GM19043 (cell line): ENCODE results near the gene DDX1.

Experiments used
- ATAC-seq: cut with Tn5 transposase; IDR thresholded peaks from one replicate; pipeline ENCODE4 v1.9.1; 2021; ENCODE audit warnings: low read depth; ENCODE audit not compliant: unreplicated experiment

Gene DDX1

GRCh38 chr2:15561574-15562344 is 29.9 kb upstream of the DDX1 start:
- ATAC-seq, result peak; percentile 26

GRCh38 chr2:15562354-15563031 is 29.2 kb upstream of the DDX1 start:
- ATAC-seq, result no peak

GRCh38 chr2:15563227-15564100 is 28.2 kb upstream of the DDX1 start:
- ATAC-seq, result no peak

DNA sequence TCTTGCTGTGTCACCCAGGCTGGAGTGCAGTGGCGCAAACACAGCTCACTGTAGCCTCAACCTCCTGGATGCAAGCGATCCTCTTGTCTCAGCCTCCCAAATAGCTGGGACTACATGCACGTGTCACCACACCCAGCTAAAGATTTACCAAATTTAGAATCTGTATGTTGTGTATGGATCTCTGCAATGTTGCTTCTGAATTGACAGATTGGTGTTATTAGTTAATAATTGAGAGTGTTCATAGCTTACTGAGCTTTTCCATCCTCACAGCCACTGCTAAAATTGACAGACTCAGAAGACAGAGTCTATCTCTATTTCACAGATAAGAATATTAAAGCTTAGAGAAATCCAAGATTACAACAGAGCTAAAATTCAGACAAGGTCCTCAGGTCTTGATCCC is 26.3 kb upstream of the DDX1 start:
- no peak for ATAC-seq

- ATAC-seq, result no peak
These were observed 25.5 kb upstream of the DDX1 start for GRCh38 chr2:15565994-15566671.

- ATAC-seq, result no peak
These were observed 24.8 kb upstream of the DDX1 start for GRCh38 chr2:15566912-15567311.

- ATAC-seq, result no peak
These were observed 22.8 kb upstream of the DDX1 start for GRCh38 chr2:15568874-15569273.

- ATAC-seq, result no peak
These were observed 21.6 kb upstream of the DDX1 start for GRCh38 chr2:15570104-15570503.

- no peak for ATAC-seq
These were observed 19.9 kb upstream of the DDX1 start for GRCh38 chr2:15571729-15572128.

DNA sequence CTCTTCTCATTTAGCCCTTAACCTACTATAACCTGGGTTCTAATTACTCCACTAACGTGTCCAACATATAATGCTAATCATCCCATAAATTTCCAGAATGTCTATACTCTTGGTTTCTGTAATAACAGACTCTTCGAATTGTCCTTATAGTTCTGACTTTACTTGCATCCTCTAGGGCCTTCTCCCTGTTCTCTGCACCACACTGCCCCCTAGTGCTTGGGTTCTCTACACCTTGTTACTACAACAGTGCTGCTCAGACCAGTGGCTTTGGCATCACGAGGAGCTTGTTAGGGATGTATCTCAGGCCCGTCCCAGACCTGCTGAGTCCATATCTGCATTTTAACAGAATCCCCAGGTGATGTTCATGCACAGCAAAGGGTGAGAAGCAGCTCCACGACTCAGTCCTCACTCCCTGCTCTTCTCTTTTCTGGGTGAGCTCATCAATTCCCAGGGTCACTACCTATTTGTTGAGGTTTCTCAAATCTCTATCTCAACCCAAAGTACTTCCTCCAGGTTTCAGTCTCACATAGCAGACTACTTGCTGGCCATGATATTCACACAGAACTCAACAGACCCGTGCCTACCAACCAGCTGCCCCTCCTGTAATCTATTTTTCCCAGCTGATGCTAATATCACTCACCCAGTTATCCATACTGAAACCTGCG is 14.5 kb upstream of the DDX1 start:
- ATAC-seq, result peak; percentile 87

DNA sequence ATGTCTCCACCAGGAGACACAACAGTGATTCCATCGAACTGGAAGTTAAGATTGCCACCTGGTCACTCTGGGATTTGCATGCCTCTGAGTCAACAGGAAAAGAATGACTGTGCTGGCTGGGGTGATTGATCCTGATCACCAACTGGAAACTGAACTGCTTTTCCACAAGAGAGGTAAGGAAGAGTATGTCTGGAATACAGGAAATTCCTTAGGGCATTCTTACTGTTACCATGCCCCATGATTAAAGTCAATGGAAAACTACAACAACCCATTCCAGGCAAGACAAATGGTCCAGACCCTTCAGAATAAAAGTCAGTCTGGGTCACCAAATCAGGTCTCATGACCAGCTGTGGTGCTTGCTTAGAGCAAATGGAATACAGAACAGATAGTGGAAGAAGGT is 12.0 kb upstream of the DDX1 start:
- ATAC-seq, result no peak

DNA sequence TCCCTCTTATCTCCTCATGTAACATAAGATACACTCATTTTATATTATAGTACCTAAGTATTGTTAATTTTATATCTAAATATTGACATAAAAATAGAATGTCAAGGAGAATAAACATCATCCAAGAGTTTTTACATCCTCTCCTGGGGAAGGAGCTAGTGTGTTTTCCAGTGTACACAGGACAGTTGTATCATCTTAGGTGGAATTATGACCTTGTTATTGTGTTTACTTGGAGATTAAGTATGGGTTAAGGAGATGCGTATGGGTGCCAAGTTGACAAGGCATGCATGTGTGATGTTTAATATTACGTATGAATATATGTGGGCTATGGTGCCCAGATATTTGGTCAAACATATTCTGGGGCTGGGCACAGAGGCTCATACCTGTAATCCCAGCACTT is 11.2 kb upstream of the DDX1 start:
- ATAC-seq, result no peak

- ATAC-seq, result peak; percentile 56
These were observed 8.8 kb upstream of the DDX1 start for GRCh38 chr2:15582710-15583357.

- ATAC-seq, result no peak
These were observed 7.8 kb upstream of the DDX1 start for GRCh38 chr2:15583826-15584225.

DNA sequence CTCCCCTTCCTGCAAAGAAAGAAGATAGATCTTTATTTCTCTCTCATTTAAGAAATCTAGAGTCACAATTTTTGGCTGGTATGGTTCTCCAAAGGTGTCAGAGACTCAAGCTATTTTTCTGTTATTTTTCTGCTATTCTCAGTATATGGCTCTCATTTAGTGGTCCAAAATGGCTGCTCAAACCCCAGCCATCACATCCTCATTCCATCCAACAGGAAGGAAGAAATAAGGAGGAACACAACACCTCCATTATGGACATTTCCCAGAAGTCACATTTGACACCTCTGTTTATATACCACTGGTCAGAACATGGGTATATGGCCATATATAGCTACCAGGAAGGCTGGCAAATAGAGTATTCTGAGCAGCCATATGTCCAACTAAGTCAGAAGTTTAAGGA is 7.4 kb upstream of the DDX1 start:
- no peak for ATAC-seq

GRCh38 chr2:15584767-15585469 is 6.8 kb upstream of the DDX1 start:
- ATAC-seq, result no peak

DNA sequence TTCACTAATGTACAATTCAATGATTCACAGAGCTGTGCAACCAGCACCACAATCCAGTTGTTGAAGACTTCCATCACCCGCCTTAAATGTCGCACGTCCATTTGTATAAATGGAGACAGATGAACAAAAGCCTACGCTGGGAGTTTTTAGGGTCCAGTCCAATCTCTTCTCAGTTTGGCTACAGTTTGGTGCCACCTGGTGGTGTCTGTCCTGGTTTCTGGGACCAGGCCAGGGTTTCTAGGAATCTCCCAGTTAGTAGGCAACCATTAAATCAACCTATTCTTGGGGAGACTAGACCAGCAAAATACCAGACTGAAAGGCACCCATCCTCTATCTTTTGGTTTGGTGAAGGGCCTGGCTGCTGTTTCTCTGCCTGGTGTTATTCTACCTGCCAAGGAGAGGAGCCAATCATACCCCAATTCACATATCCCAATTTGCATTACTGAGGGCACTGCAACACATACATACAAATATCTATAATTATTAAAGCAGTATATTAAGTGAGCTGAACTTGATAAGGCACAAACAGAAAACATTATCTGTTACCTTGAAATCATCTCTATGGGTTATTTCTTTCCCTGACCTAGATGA is 3.2 kb upstream of the DDX1 start:
- no peak for ATAC-seq

DNA sequence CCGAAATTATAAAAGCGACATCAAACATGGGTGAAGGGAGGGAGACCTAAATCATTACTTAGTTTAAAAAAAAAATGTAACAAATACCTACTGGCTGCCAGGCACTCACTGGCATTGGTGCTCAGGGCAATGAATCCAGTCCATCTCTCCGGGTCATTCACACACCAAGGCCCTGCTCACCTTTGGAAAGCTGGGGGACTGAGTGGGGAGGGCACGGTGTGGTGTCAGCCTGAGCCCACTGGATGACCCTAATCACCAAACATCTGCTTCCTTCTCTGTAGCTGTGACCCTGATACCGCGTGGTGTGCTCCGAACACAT is 336 bp upstream of the DDX1 start:
- no peak for ATAC-seq

DNA sequence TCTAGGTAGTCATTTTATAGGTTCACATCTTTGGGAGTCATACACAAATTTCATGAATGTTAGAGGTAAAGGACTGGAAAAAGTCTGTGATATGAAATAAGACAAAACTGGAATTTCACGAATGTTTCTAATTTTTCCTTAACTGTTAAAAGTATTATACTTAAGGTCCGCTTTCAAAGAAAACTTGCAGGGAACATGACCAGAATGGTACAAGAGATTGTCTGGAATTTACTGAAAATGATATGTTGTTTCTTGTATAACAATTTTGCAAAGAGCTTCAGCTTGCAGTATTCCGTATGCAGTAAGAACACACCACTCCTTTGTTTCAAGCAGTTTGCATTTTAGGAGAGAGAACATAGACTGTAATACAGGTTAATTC is 1.6 kb downstream of the DDX1 start:
- ATAC-seq, result no peak
